DMS153 (cell line): ENCODE data around the gene ERBB4.
"Not testable (repeated sequence)": the region's sequence is repeated elsewhere in the genome, so short reads cannot be mapped to it uniquely, and the experiment has no call there.

ENCODE experiments used
- DNase-seq: peaks from one replicate; lab custom pipeline; 2025; lab: John Stamatoyannopoulos, UW

ERBB4 gene

DNA sequence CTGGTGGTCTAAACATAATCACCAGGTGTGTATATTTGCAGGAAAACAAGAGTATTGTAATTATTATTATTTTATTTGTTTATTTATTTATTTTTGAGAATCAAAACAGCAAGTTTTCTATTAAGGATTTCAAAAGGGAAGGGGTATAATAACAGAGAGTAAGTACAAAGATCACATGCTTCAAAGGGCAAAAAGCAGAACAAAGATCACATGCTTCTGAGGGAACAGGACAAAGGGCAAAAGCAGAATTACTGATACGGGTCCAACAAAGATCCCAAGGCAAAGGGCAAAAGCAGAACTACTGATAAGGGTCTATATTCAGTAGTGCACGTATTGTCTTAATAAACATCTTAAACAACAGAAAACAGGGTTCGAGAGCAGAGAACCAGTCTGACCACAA, 528.3 kb downstream of the ERBB4 start:
- DNase-seq: not testable (repeated sequence)

DNA sequence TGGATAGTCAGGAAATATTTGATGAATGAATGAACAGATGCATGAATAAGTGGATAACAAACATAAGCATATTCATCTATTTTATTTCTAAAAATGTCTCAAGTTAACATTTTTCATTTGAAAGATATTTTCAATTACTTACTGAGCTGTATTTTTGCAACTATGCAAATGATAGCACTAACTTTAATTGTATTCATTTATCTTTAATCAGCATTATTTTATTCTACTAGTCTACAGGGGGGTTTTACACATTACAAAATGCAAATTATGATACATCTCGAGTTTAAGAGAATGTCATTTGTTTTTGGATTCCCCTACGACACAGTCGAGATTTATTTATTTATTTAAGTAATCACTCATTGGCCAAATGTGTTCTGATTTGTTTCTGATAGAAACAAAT, 530.6 kb downstream of the ERBB4 start:
- DNase-seq: no peak

DNA sequence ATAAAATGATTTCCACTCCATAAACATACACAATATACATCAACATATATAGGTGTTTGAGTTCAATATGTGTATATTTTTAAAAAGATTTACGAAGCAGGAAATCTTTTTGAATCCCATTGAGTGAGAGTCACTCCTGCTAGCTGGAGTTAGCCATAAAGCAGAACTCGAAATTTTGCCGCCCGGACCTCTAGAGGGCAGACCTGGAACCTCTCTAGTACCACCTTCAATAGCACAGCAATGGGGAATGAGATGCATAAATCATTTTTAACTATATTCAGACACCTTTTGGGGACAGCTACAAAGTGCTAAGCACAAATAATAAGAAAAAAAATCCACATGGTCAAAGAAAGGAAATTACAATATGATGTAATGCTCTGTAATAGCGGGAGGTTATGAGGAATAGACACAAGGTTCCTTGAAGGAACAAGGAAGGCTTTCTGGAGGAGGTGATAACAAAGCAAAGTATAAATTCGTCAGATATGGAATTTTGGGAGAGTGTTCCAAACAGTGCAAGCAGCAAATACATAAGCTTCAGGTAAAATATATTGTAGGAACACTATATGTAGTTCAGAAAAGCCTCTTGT, 533.4 kb downstream of the ERBB4 start:
- DNase-seq: peak; percentile 5

DNA sequence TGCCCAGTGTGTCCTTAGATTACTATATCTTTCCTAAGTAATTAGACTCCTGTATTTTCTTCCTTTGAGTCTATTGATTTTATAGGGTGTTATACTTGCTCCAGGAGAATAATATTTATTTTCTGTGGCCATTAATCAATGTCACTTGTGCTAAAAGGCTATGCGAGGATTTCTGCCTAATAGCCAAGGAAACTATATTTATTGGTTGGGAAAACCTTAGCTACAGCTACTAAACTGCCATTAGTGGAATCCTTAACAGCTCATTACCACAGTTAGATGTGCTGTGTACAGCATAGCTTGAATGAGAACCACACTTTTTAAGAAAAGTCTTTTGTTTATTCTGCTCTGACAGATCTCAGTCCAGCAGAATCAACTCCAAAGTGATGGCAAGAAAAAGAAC, 537.3 kb downstream of the ERBB4 start:
- no peak for DNase-seq

GRCh38 chr2:211996857-211997256, 541.7 kb downstream of the ERBB4 start:
- DNase-seq: no peak

DNA sequence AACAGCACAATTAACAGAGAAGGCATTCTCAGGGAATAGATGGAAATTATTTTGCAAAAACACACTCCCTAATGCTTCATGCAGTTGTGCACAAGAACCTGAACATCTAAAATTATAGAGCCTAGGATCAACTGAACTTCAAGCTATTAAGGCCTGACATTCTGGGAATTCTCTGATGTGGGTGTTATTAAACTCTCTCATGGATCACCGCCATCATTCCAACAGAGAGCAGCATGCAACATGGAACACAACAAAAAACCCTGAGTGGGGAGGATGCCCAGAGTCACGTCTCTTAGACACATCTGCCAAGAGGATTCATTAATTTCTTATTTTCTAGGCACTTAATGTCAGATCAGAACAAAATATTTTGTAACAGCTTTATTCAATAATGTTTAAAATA, 543.8 kb downstream of the ERBB4 start:
- DNase-seq: no peak

DNA sequence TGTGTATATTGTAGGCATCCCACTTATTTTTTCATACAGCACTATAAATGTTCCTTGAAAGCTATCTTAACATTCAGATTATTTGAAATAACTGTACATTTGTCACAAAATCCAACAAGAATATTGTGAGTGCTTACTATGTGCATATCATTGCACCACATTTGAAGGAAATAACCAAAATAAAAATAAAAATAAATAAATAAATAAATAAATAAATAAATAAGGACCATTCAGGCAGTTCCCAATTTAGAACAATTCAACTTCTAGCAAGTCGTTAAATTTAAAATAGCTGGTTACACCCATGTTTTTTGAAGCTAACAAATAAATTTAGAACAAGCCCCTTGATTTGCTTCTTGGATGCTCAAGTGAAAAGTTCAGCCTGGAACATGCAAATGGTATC, 548.3 kb downstream of the ERBB4 start:
- no peak for DNase-seq

DNA sequence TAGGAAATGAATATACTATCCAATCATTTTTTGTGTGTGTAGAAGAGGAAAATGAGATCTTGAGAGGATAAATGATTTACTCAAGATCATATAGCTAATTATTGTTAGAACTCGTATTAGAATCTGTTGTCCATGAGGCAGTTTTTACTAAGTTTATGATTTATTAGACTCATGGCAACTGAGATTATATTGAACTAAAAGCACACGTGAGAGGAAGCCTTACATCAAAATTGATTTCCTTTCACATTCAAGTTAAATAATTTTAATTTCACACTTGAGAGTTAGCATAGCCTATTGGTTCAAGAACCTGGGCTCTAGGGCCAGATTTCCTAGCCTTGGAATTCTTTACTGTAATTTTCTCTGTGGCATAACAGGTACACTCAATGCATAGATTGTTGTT, 552.3 kb downstream of the ERBB4 start:
- no peak for DNase-seq

- DNase-seq: no peak
Observed at GRCh38 chr2:211985393-211985792, 553.2 kb downstream of the ERBB4 start.

DNA sequence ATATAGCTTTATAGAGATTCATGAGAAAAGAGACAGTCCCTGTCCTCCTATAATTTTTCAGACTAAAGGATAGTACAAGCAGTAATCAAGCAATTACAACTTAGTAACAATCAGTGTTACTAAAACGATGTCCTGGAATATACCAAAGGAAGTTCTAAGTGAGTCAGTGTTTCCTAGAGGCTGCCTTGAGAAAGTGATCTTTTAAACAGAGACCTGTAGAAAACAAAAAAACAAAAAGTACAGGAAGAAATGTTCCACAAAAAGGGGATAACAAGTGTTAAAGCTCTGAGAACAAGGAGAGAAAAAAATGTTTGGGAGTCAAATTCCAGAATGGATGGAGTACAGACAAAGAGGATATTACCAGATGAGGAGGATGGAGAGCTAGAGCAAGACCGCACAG, 556.4 kb downstream of the ERBB4 start:
- no peak for DNase-seq

DNA sequence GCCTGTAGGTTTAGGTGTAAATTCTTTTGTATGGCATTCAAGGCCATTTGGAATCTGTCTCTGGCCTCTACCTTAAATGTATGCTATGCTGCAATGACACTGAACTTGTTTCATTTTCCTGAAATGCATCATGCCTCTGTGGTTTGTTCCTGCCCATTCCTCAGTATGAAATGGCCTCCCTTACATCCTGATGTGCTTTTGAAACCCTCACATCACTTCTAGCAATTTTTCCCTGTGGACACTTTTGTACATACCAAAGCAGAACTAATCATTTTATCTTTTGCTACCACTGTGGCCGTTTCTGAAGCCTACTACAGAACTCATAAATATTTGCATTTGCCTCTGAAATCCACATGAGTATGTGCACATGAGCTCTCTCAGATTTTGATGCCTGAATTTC, 557.2 kb downstream of the ERBB4 start:
- DNase-seq: no peak

DNA sequence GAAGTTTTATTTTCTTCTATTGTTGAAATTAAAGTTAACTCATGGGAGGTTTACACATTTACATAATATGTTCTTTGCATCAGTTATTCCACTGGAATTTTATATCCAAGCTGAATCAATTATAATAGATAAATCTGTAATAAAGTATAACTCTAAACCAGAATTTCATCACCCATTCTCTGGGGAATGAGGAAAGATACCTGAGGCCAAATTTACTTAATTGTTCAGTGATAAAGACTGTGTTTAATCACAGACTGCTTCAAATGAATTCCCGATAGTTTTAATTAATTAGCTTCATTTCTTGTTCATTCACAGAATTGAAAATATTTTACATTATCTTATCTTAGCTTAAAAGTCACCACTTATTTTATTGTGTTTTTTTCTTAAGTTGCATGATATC, 562.5 kb downstream of the ERBB4 start:
- DNase-seq: no peak

DNA sequence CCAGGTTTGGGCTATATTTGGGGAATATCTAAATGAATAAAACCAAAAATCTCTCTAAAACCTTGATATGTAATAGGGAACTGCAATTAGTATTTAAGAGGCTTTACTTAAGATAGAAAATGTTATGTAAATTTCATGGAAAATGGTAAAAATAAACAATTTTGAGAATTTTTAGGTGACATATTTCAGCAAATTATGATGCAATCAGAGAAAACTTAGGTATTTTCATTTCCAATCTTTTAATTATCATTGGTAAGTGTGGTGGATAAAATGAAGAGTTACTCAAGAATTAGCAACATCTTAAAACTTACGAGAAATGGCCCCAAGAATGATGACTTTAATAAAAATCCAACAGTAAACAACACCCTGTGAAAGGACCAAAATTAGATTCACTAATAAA, 571.4 kb downstream of the ERBB4 start:
- DNase-seq: no peak

DNA sequence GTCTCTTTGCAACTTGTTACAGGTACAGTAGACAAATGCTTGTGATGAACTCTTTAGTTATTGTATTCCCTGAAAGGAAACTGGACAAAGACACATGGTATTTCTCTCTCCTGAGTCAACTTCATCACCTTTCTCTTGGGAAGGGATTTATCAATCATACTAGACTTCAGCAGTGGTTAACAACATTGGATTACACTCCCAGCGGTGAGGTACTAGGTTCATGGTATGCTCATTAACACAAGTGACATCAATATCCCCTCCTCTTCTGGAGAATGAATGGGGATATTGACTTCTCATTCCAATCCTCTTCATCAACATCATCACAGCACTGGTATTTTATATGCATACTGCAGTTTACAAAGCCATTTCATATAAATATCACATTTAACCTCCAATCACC, 574.6 kb downstream of the ERBB4 start:
- DNase-seq: no peak

DNA sequence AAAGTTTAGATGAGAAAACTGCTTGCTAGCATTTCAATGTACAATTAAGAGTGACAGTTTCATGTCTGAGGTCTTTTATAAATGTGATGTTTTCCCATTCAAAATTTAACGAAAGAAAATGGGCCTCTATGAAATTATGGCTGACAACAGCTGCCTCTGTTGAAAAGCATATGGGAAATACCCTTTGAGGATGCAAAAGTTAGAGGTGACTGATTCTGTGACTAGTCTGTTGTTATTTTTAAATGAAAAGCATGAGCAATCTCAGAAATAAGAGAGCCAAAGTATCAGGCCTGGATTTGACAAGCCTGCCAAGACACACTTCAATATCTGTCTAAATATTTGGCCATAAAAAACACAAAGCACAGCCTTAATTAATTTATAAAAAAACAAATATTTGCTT, 580.8 kb downstream of the ERBB4 start:
- DNase-seq: no peak

- no peak for DNase-seq
Observed at GRCh38 chr2:211955648-211956047, 583.0 kb downstream of the ERBB4 start.

DNA sequence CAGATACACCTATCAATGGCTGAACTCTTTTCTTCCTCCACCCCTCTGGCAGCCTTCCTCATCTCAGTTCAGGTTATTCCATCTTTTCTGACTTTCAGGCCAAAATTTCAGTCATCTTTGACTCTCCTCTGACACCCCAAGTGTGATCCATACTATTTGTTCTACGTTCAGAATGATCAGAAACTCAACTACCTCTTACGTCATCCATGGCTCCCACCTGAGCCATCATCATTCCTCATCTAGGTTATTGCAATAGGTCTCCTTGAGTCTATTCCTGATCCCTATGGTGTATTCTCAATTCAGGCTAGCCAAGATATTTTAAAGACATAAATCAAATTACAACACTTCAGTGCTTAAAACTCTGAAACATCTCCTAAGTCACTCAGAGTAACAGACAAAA, 589.7 kb downstream of the ERBB4 start:
- no peak for DNase-seq

GRCh38 chr2:211946960-211947359, 591.6 kb downstream of the ERBB4 start:
- DNase-seq: no peak

DNA sequence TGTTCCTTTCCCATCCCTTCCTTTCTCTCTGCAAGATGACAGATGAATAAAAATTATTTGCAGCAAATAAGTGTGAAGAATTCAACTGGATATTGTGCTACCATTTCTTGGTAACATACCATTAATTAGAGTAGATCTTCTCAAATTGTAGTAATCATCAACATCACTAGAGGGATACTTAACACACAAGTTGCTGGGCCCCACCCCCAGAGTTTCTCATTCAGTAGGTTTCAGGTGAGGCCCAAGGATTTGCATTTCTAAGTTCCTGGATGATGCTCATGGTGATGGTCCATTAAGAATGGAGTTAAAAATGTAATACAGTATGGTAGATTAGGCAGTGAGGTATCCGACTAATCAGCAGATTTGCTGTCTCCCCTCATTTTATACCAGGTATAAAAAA, 594.0 kb downstream of the ERBB4 start:
- DNase-seq: no peak

DNA sequence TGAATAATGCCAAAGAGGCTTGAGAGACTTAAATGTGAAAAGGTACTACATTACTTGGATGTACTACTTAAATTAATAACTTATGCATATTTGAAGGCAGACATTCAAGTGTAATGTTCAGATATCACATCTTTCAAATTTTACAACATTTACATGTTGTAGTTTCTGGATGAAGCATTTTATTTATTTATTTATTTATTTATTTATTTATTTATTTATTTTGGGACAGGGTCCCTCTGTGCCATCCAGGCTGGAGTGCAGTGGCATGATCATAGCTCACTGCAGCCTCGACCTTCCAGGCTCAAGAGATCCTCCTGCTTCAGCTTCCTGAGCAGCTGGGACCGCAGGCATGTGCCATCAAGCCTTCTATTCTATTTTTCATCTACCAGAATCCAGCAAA, 596.4 kb downstream of the ERBB4 start:
- DNase-seq: no peak

DNA sequence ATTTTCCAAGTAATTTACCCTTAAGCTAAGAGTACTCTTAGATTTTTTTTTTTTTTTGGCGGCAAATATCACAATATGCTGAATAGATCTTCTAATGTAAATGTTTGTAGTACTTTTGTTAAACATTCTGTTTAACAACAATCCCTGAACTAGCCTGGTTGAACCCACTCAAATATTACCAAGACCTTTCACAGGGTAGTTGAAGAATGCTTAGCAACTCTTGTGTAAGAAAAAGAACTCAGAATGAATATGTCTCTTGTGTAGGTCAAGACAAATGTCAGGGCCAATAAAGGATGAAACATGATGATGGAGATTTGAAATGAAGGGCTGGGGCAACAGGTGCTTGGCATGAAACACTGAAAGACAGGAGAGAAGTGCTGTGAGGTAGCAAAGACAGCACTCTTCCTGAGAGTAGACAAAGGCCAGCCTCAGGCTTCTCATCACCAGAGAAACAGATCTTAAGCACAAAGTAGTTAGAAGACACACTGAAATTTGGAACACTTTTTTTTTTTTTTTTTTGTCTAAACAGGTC, 597.3 kb downstream of the ERBB4 start:
- no peak for DNase-seq

DNA sequence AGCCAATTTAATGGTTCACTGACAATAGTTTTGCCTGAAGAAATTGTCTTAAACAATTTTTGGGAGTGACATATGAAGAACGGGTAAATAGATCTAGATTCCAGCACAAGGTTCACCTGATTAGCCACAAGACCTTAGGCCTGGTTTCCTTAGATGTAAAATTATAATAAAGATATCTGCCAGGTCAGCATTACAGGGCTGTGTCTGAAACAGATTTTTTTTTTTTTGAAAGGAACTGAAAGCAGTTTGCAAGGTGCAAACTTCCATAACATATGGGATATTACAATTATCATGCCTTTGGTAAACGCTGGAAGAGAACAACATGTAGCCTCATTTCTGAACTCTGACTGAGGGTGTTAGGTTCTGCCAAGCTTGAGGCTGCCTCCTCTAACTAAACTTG, 599.4 kb downstream of the ERBB4 start:
- DNase-seq: no peak

DNA sequence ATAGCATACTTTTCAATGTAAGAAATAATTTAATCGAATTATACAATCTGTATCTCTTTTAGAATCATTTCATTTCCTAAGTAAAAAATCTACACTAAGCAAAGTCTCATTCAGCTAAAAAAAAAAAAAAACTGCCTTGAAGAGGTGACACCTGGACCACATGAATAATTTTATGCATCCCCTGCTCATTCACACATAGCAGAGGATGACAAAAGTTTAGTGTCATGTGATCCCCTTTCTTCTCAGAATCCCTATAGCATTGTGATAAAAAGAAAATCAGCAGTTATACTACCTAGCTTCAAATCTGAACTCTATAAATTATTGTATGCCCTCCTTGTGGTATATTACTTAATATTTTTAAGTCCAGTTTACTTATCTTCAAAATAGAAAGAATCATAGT, 603.8 kb downstream of the ERBB4 start:
- no peak for DNase-seq

GRCh38 chr2:211931314-211931713, 607.3 kb downstream of the ERBB4 start:
- DNase-seq: no peak

DNA sequence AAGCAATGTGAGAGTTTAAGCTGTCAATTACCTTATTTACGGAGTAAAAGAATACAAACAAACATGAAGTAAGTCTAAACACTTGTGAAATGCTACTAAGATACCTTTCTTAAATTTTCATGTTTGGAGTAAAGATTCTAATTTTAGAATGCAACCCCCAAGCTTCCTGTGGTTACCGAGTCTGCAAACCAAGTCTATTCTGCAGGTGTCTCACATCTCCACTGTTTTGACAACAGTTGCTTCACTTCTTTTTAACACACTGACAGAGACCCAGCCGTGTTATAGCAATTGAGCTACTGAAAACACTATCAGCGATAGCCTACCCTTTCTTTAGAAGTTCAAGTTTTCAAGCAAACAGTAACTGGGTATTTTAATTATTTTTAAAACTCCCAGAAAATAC, 608.3 kb downstream of the ERBB4 start:
- DNase-seq: peak; percentile 4
